NCI-H1105 (cell line): Measurements from ENCODE around the gene HOMER2.
"Not testable (repeated sequence)": the region's sequence is repeated elsewhere in the genome, so short reads cannot be mapped to it uniquely, and the experiment has no call there.

ENCODE experiments used
- DNase-seq: peaks from one replicate; lab custom pipeline; 2025; lab: John Stamatoyannopoulos, UW

The HOMER2 gene

DNA sequence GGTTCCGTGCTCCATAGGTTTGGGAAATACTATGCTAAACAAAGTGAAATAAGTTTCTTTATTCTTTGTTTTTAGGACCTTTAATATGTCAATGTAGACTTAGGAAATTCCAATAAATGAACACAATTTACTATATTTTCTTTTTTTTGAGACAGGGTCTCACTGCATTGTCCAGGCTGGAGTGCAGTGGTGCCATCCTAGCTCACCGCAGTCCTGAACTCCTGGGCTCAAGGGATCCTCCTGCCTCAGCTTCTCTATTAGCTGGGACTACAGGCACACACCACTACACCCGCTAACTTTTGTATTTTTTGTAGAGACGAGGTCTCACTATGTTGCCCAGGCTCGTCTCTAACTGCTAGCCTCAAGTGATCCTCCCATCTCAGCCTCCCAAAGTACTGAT lies 12.4 kb upstream of the HOMER2 start:
- no peak for DNase-seq

DNA sequence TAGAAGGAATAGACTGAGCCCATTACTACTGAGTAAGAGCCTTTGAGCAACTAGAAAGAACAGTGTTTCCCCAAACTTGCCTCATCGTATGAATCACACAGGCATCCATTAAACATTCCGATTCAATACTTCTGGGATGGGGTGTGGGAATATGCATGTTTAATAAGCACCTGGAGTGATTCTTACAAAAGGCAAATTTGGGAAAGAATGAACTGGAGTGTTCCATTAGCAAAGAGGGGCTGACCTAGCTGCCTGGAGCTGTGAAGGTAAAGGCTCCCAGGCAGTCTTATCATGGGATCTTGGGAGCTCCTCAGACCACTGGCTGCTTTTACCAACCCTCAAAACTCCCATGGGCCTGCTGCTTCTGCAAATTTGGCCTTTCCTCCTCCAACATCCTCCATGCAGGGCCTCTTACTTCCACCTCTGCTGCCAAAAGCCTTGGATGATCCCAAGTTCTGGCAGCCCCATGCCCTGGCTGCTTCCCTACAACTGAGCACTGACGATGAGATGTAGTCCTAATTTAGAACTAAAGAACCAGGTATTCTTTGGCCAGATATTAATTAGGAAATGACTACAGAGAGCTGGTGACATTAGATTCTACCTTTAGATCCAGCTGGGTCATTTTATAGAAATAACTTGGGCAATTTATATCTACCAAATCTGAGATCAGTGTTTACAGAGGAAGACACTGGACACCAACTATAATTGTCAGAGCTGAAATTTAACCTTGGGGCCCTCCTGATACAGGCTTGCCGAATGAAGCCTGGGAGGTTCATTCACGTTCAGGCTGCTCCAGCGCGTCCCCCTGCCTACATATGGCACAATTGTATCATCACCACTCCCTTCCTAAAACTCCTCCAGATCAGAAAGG lies 11.2 kb upstream of the HOMER2 start:
- DNase-seq: no peak

GRCh38 chr15:82960766-82961165 lies 8.2 kb upstream of the HOMER2 start:
- DNase-seq: no peak

- DNase-seq: no peak
These were observed 6.9 kb upstream of the HOMER2 start for GRCh38 chr15:82959423-82959822.

DNA sequence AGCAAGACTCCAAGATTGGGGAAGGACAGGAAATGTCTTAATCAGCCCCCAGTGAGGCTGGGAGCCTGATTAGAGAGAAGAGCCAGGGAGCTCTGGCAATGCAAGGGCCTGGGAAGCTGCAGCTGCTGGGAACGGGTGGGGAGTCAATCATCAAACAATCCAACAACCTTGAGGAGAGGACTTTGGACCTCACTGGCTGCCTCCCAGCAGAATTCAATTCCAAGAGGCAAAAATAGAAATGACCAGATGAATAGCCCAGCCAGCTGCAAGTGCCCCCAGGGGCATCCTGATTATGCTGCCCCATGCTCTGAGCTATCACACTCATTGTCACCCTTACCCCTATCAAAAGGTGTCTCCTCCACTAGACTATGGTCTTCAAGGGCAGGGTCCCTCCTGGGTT lies 6.1 kb upstream of the HOMER2 start:
- DNase-seq: no peak

DNA sequence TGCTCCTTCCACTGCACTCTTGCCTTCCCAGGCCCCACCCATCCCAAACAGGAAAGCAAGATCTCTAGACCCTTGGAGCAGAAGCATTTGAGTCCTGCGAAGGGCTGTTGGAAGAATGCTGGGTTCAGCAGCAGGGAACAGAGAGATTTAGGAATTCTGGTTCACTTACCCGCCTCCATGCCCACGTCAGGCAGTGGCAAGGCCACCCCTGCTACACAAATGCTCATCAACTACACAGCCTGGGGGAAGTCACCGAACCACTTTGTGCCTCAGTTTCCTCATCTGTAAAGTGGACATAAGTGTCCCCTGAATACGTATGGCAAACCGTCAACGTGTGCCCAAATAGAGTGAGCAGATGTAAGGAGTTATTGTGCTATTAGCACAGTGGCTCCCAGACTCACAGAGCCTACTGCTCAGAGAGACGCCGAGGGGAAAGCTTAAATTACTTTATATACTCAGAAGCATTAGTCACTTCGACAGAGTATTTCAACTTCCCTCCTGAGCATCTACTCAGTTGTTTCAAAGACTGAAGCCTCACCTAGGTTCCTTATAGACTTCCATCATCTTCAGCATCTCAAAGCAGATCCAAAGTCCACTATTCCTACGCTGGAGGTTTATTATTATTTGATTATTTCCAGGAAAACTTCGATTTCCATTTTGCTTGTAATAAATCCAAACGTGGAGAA lies 905 bp downstream of the HOMER2 start:
- no peak for DNase-seq

DNA sequence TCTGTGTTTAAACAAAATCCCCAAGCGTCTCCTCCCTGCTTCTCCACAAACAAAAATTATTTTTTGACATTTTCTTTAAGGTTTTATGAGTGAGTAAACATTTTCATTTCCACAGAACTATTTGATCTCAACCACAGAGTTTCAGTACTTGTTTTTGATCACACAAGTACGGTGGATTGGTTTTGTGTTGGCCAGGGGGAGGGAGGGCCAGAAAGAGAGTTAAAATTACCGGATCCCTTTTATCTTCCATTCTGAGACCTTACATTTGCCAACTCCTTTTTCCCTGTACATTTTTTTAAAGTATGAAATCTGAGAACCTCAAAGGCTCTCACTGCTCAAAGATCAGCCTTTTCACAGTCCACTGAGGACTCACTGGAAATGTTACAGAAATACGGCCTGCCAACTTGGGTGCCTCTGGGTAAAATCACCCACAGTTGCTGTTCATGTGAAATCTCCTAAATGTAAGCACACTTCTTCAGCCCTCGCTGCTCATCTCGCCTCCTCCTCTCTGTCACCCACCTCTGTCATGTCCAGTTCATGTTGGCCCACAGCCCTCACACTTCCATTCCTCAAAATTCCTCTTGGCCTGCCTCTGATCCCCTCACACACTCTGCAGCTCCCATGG lies 1.7 kb downstream of the HOMER2 start:
- DNase-seq: no peak

- no peak for DNase-seq
These were observed 2.2 kb downstream of the HOMER2 start for GRCh38 chr15:82950295-82950694.

GRCh38 chr15:82946155-82946701 lies 6.3 kb downstream of the HOMER2 start:
- DNase-seq: no peak

DNA sequence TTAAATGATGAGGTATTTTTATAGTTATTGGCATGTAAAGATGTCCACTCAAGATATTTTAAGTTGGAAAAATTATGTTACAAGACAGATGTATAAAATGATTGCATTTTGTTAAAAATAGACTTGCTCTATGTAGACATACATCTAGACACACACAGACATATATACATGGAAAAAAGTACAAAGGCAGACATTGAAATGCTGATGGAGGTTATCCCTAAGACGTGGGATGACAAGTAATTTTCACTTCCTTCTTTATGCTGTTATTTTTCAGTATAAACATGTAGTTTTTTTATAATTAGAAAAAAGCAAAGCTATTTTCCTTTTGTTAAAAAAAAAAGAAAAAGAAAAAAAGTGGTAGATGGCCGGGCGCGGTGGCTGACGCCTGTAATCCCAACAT lies 7.2 kb downstream of the HOMER2 start:
- no peak for DNase-seq

DNA sequence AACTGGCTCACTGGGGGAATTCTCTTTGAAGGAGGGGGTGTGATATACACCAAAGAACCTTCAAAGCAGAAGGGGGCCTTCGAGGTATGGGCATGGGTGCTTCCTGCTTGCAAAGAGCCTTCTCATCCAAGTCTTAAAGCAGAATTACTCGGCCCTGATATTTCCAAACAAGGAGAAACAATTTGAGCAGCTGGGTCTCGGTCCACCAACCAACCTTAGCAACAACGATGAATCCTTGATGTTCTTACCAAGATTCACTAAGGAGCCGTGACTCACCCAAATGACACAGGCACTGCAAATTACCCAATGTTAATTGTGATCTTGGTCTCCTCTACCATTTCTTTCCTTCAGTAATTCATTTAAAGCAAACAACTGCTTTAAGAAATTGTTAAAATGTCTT lies 7.7 kb downstream of the HOMER2 start:
- no peak for DNase-seq

- no peak for DNase-seq
These were observed 8.5 kb downstream of the HOMER2 start for GRCh38 chr15:82944056-82944455.

GRCh38 chr15:82943176-82943575 lies 9.3 kb downstream of the HOMER2 start:
- DNase-seq: no peak

DNA sequence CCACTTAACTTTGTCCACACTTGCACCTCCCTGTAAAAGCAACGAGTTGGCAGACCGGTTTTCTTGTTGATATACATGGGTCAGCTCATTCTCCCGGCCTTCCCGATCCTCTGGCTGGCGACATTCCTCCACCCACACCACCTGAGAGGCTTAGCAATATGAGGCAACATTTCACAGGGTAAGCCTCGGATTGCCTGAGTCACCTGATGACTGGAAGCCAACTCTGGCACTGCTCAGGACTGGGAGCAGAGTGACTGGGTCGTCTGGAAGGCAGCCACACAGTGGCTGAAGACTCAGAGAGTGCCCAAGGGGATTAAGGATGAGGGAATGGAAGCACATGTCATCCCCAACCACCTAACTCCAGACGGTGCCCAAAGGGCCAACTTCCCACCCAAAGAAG lies 9.8 kb downstream of the HOMER2 start:
- DNase-seq: no peak

GRCh38 chr15:82939678-82940077 lies 12.8 kb downstream of the HOMER2 start:
- not testable (repeated sequence) for DNase-seq

DNA sequence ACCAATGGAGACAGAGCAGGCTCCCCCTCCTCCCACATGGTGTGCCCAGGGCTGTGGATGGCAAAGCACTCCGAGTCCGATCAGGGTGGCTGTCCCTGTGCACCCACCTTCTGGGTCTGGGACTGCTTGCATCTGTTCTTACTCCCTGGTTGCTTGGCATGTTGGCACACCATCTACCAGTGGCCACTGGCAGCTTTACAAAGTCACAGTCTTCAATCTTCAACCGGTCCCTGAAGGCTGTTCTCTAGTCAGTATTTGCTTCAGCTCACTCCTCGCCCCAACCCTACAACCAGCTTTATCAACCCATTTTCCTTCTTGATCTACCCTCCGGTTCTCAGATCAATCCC lies 14.8 kb downstream of the HOMER2 start:
- no peak for DNase-seq

GRCh38 chr15:82936966-82937711 lies 15.4 kb downstream of the HOMER2 start:
- no peak for DNase-seq

- no peak for DNase-seq
These were observed 17.1 kb downstream of the HOMER2 start for GRCh38 chr15:82935382-82935781.

DNA sequence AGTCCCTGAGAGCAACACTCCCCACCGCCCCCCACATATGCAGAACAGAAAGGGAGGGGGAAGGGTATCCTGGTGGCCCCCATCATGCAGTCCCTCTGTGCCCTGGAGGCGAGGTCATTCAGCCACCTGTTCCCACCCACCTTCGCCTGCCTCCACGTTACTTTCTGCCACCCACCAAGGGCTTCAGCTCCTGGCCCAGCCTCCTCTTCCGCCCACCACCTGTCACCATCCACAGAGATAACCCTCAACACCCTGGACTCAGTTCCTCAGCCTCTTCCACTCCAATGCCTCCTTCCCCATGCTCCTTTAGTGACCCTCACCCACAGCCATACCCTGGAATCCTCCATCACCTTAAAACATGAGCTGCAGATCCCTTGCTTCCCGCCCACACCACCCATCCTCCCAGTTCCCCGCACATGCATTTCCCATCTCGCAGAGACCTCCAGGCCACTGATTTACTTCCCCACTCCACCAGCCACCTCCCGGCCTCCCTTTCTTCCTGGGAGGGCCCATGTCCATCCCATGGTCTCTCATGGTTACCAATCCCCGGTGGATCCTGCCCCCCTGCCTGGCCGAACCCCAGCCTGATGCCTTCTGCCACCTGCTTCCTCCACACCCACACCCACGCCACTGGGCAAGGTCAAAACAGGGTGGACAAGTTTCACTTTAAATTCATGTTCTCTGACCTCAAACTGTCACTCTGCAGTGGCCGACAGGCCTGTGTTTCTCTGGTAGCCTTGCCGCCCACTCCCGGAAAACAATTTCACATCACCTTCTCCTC lies 18.2 kb downstream of the HOMER2 start:
- no peak for DNase-seq

DNA sequence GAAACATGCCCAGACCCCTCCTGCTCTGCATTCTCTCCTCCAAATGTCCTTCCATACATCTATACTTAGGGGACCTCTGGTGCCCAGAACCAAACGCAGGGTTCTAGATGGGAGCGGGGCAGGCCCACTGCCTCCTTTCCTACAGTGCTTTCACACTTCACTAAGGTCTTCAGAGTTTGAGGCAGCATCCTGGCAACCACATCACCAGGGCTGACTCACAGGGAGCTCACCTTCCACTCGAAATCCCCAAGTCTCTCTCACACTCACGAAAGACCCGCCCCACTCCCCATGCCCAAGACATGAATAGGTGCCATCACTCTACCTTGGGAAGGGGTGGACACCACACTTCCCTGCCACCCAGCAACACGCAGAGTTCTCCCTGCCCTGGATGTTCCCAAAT lies 18.9 kb downstream of the HOMER2 start:
- DNase-seq: no peak

GRCh38 chr15:82931221-82931620 lies 21.3 kb downstream of the HOMER2 start:
- no peak for DNase-seq
